A673 (cell line): ENCODE results near the gene PRDM16.

ENCODE experiments used
- EZH2 ChIP-seq: fragments of 200-600 bp; sonication (generic); IDR thresholded peaks from 2 replicates; pipeline ENCODE4 v1.6.1; 2017; ENCODE audit warnings: borderline replicate concordance, low read depth, mild to moderate bottlenecking, mixed read lengths, antibody characterized with exemption, low read length; ENCODE audit not compliant: poor library complexity, severe bottlenecking
- TF ChIP-seq, protein P1 (sequence below): fragments of 300-800, 200-600 bp; sonication (generic); conservative IDR thresholded peaks from 2 replicates; pipeline ENCODE4 v1.5.1; 2017; ENCODE audit warnings: low read depth, mild to moderate bottlenecking, antibody characterized with exemption, low read length, moderate library complexity, mixed read lengths

- TF ChIP-seq, protein P1, sequence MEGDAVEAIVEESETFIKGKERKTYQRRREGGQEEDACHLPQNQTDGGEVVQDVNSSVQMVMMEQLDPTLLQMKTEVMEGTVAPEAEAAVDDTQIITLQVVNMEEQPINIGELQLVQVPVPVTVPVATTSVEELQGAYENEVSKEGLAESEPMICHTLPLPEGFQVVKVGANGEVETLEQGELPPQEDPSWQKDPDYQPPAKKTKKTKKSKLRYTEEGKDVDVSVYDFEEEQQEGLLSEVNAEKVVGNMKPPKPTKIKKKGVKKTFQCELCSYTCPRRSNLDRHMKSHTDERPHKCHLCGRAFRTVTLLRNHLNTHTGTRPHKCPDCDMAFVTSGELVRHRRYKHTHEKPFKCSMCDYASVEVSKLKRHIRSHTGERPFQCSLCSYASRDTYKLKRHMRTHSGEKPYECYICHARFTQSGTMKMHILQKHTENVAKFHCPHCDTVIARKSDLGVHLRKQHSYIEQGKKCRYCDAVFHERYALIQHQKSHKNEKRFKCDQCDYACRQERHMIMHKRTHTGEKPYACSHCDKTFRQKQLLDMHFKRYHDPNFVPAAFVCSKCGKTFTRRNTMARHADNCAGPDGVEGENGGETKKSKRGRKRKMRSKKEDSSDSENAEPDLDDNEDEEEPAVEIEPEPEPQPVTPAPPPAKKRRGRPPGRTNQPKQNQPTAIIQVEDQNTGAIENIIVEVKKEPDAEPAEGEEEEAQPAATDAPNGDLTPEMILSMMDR = no peak
- no peak for TF ChIP-seq EZH2
Measured at GRCh38 chr1:3073489-3074296, 4.7 kb downstream of the PRDM16 start.
